ENCODE results near the gene UBE2J2. TPM values are rescaled to one million over a fixed set of nuclear protein-coding genes. Genes with fewer than 3 reads are reported as not detected.

Gene UBE2J2
- total RNA-seq, 1 donor: 26.9 TPM

DNA sequence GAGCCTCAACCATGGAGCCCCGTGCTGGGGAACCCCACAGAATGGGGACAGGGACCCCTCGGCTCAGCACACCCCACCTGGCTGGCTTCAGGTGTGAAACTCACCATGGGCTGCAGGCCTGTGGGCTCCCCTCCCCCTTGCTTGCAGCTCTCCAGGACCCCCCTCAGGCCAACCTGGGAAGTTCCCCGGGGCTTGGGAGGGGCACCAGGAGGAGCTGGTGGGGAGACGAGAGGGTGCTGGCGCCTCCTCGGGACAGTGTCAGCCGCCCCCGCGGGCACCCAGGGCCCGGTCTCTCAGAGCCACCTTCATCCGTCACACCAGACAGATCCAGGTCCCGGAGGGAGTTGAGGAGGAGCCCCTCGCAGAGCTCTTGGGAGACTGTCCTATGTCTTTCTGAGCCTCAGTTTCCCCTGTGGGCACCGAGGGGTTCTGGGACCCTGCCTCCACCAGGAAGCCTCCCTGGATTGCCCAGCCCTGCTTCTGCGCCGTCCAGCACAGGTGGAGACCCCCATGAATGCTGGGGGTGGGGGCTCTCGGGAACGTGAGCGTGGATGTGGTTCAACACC is 66.6 kb downstream of the UBE2J2 start:
- H3K27me3 ChIP-seq (ENCODE audit: insufficient read depth, low read length): peaks cover 13% of the 10 kb centered on the region
- H3K9me3 ChIP-seq (ENCODE audit: low read depth, low read length): no peaks in the 10 kb centered on the region
- H3K4me3 ChIP-seq (ENCODE audit: low read length): no peak overlapping the region
- H3K4me1 ChIP-seq (ENCODE audit: insufficient read depth, low read length): peaks cover 38% of the 10 kb centered on the region

DNA sequence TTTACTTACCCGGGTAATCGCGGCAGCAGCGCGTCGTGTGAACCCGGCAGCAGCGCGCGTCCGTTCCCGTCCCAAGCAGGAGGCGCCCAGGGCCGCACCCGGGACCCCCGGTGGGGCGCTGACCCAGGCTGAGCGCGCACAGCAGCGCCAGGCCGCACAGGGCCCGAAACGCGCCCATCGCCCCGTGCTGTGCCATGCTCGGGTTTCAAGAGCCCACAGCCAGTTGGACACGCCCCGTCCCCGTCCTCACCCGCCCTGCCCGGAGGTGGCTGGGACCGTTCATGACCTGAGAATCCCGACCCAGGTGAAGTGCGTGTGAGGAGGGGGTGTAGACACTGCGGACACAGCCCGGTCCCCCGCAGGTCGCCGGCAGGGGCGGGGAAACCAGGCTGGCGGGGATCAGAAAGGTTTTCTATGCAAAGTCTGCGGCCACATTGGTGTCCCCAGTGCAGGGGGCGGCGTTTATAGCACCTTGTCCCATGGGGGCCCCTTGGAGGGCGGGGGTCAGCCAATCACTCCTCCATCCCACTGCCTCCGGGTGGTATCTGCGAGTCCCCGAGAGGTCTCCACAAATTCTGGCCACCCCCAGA is 67.2 kb downstream of the UBE2J2 start, which contains the start of gene TNFRSF18:
TSS of gene TNFRSF18 (minus strand) at position 217 of the 590 bp plus-strand sequence. CDS start at position 196, 21 bp downstream.
- peaks cover 37% of the 10 kb centered on the region for H3K4me1 ChIP-seq (ENCODE audit: insufficient read depth, low read length)
- no peaks in the 10 kb centered on the region for H3K9me3 ChIP-seq (ENCODE audit: low read depth, low read length)
- peak within 1 kb of the TSS; percentile 19 for H3K4me3 ChIP-seq (ENCODE audit: low read length)
- H3K27me3 ChIP-seq (ENCODE audit: insufficient read depth, low read length): peaks cover 13% of the 10 kb centered on the region

DNA sequence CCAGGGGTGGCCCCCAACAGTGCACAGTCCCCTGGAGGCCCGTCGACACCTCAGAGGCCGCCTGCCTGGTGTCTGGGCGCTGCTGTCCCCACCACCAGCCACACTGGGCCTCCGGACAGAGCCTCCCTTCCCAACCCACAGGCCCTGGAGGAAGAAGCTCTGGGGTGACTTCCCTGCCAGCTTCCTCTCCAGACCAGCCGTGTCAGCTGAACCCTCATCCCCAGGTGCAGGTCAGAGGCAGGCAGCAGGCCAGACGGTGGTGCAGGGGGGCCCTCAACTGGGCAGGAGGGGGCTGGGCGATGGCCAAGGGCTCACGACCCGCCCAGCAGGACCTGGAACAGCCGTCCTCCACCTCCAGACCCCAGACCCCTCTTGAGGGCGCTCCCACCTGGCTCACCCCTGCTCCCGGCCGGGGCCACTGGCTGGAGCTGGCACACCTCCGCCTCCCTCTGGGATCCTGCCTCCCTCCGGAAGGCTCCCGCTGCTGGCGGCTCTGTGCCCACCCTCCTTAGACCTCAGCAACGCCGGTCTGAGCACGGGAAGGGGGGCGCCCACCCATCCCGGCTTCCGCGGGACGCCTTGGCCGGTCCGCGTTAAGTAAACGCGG is 67.8 kb downstream of the UBE2J2 start:
- H3K27me3 ChIP-seq (ENCODE audit: insufficient read depth, low read length): peaks cover 13% of the 10 kb centered on the region
- peak overlapping the region; percentile 19 for H3K4me3 ChIP-seq (ENCODE audit: low read length)
- H3K9me3 ChIP-seq (ENCODE audit: low read depth, low read length): no peaks in the 10 kb centered on the region
- H3K4me1 ChIP-seq (ENCODE audit: insufficient read depth, low read length): peaks cover 37% of the 10 kb centered on the region

- no peak overlapping the region for H3K4me3 ChIP-seq (ENCODE audit: low read length)
Observed at GRCh38 chr1:1204998-1205768, 68.5 kb downstream of the UBE2J2 start.

GRCh38 chr1:1204425-1204920 is 69.2 kb downstream of the UBE2J2 start:
- Histone ChIP-seq H3K4me1 (ENCODE audit: insufficient read depth, low read length) (peaks cover 41% of the 10 kb centered on the region), H3K4me3 (ENCODE audit: low read length) (no peak overlapping the region), H3K27me3 (ENCODE audit: insufficient read depth, low read length) (peaks cover 13% of the 10 kb centered on the region), H3K9me3 (ENCODE audit: low read depth, low read length) (no peaks in the 10 kb centered on the region)

More at GRCh38 chr1:1204998-1205768, 68.5 kb downstream of the UBE2J2 start:
- peaks cover 13% of the 10 kb centered on the region for H3K27me3 ChIP-seq (ENCODE audit: insufficient read depth, low read length)
- peaks cover 41% of the 10 kb centered on the region for H3K4me1 ChIP-seq (ENCODE audit: insufficient read depth, low read length)
- no peaks in the 10 kb centered on the region for H3K9me3 ChIP-seq (ENCODE audit: low read depth, low read length)

Other genes with a start within 250 kb of the UBE2J2 start
- gene RNF223, start 199.5 kb downstream of the UBE2J2 start, total RNA-seq: not detected
- 9.6 TPM for gene C1orf159, start 157.8 kb downstream of the UBE2J2 start, total RNA-seq
- gene TTLL10, start 100.0 kb downstream of the UBE2J2 start, total RNA-seq: 0.42 TPM
- 1.2 TPM for gene TNFRSF18, start 67.3 kb downstream of the UBE2J2 start, total RNA-seq
- 3.3 TPM for gene TNFRSF4, start 59.7 kb downstream of the UBE2J2 start, total RNA-seq
- gene SDF4, start 41.9 kb downstream of the UBE2J2 start, total RNA-seq: 50.0 TPM
- gene B3GALT6, start 41.6 kb downstream of the UBE2J2 start, total RNA-seq: 5.9 TPM
- 1.6 TPM for gene C1QTNF12, start 27.1 kb downstream of the UBE2J2 start, total RNA-seq
- gene SCNN1D, start 6.6 kb upstream of the UBE2J2 start, total RNA-seq: 2.6 TPM
- gene ACAP3, start 34.1 kb upstream of the UBE2J2 start, total RNA-seq: 16.8 TPM
- 12.6 TPM for gene PUSL1, start 34.7 kb upstream of the UBE2J2 start, total RNA-seq
- 51.2 TPM for gene INTS11, start 50.8 kb upstream of the UBE2J2 start, total RNA-seq
- gene CPTP, start 50.9 kb upstream of the UBE2J2 start, total RNA-seq: 8.5 TPM
- 0.94 TPM for gene TAS1R3, start 57.4 kb upstream of the UBE2J2 start, total RNA-seq
- 17.9 TPM for gene DVL1, start 75.6 kb upstream of the UBE2J2 start, total RNA-seq
- 1.6 TPM for gene MXRA8, start 84.7 kb upstream of the UBE2J2 start, total RNA-seq
- 27.8 TPM for gene AURKAIP1, start 101.4 kb upstream of the UBE2J2 start, total RNA-seq
- gene CCNL2, start 125.5 kb upstream of the UBE2J2 start, total RNA-seq: 127 TPM
- 39.5 TPM for gene MRPL20, start 133.4 kb upstream of the UBE2J2 start, total RNA-seq
- not detected for gene ANKRD65, start 147.4 kb upstream of the UBE2J2 start, total RNA-seq
- gene VWA1, start 161.8 kb upstream of the UBE2J2 start, total RNA-seq: 0.10 TPM
- gene ATAD3C, start 175.8 kb upstream of the UBE2J2 start, total RNA-seq: 0.63 TPM
- 11.5 TPM for gene ATAD3B, start 197.9 kb upstream of the UBE2J2 start, total RNA-seq
- gene ATAD3A, start 238.3 kb upstream of the UBE2J2 start, total RNA-seq: 4.9 TPM